Measurements from ENCODE around the gene GIMAP8. TPM values are rescaled to one million over a fixed set of nuclear protein-coding genes. Genes with fewer than 3 reads are reported as not detected.

The GIMAP8 gene
- polyA plus RNA-seq, 1 of the 3 experiments (the other 2 are of a cell fraction): not detected

DNA sequence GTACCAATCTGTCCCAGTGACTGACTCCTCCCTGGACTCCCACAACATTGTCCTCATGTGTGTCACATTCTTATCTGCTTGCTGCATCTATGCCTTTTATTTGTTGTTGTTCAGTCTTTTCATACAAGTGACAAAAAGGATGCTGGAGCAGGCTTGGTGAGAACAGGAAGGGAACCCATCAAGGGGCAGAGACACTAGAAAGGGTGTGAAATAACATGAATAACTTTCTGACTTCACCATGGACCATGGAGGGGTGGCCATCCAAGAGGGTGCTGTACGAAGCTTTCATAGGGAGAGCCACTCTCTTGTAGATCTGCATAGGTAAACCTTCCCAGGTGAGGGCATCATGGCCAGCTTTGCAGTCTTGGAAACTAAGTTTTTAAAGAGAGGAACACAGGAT is 14.5 kb downstream of the GIMAP8 start (continued):
- TF ChIP-seq FOXM1 (IDR thresholded peaks at IDR 0.05; ENCODE audit: low read depth): no peak
- TF ChIP-seq, protein P1, sequence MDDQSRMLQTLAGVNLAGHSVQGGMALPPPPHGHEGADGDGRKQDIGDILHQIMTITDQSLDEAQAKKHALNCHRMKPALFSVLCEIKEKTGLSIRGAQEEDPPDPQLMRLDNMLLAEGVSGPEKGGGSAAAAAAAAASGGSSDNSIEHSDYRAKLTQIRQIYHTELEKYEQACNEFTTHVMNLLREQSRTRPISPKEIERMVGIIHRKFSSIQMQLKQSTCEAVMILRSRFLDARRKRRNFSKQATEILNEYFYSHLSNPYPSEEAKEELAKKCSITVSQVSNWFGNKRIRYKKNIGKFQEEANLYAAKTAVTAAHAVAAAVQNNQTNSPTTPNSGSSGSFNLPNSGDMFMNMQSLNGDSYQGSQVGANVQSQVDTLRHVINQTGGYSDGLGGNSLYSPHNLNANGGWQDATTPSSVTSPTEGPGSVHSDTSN (IDR thresholded peaks at IDR 0.05): no peak
- no peak for TF ChIP-seq NFIC (IDR thresholded peaks at IDR 0.05; ENCODE audit: borderline replicate concordance)
- TF ChIP-seq MXI1 (IDR thresholded peaks at IDR 0.05; ENCODE audit: low read depth, low read length): no peak
- TF ChIP-seq CHD2 (IDR thresholded peaks at IDR 0.05; ENCODE audit: low read length, partially characterized antibody): no peak
- TF ChIP-seq NRF1 (IDR thresholded peaks at IDR 0.05; ENCODE audit: low read depth, low read length): no peak
- TF ChIP-seq MEF2A (IDR thresholded peaks at IDR 0.05; ENCODE audit: borderline replicate concordance, low read depth): no peak

DNA sequence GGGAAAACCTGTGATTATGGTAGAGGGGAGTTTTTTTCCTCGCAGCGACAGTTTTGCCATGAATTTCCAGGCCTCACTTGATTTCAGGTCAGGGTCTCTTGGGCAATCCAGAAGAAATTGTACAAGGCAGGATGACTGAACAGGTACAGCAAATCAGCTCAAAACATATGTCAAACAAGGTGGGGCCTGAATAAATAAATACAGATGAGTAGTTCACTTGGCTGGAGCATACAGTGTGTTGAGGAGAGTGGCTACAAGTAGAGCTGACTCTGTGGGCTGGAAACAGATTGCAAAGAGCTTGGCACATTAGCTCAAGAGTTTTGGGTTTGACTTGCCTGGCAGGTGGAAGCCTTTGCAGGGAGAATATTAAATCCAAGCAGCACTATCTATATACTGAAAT is 15.0 kb downstream of the GIMAP8 start:
- Histone ChIP-seq H3K9me2 (no peaks in the 10 kb centered on the region), H3K79me2 (ENCODE audit: insufficient read depth) (no peaks in the 10 kb centered on the region), H3K36me3 (replicated peaks in 1 of 2; ENCODE audit: control insufficient read depth in 1 of 2, insufficient read depth in 2 of 2, low read length in 1 of 2) (no peaks in the 10 kb centered on the region), H3K4me2 (no peak overlapping the region), H3F3A (replicated peaks; ENCODE audit: insufficient read depth) (no peaks in the 10 kb centered on the region), H3K9ac (no peak overlapping the region), H3K4me3 (ENCODE audit: low read depth in 2 of 2, low read length in 1 of 2) (no peak overlapping the region), H3K4me1 (ENCODE audit: control insufficient read depth in 1 of 2, insufficient read depth in 2 of 2, low read depth in 1 of 2, low read length in 1 of 2) (no peaks in the 10 kb centered on the region), H4K20me1 (ENCODE audit: insufficient read depth) (no peaks in the 10 kb centered on the region), H3K9me3 (0 out of 2 replicates have a peak, but pooled peaks cover 8% of the 10 kb centered on the region), H3K27ac (ENCODE audit: low read depth in 2 of 2, low read length in 1 of 2) (no peak overlapping the region), H2AFZ (ENCODE audit: low read depth) (no peak overlapping the region), H3K27me3 (ENCODE audit: insufficient read depth) (peaks cover 3% of the 10 kb centered on the region; the same call in 1 of the 2 replicates)
- WGBS (ENCODE audit: low lambda C conversion rate): 3% methylated on average over 2 of the region's 2 CpGs
- TF ChIP-seq, protein P1 (IDR thresholded peaks at IDR 0.05): no peak
- TF ChIP-seq, protein P2, sequence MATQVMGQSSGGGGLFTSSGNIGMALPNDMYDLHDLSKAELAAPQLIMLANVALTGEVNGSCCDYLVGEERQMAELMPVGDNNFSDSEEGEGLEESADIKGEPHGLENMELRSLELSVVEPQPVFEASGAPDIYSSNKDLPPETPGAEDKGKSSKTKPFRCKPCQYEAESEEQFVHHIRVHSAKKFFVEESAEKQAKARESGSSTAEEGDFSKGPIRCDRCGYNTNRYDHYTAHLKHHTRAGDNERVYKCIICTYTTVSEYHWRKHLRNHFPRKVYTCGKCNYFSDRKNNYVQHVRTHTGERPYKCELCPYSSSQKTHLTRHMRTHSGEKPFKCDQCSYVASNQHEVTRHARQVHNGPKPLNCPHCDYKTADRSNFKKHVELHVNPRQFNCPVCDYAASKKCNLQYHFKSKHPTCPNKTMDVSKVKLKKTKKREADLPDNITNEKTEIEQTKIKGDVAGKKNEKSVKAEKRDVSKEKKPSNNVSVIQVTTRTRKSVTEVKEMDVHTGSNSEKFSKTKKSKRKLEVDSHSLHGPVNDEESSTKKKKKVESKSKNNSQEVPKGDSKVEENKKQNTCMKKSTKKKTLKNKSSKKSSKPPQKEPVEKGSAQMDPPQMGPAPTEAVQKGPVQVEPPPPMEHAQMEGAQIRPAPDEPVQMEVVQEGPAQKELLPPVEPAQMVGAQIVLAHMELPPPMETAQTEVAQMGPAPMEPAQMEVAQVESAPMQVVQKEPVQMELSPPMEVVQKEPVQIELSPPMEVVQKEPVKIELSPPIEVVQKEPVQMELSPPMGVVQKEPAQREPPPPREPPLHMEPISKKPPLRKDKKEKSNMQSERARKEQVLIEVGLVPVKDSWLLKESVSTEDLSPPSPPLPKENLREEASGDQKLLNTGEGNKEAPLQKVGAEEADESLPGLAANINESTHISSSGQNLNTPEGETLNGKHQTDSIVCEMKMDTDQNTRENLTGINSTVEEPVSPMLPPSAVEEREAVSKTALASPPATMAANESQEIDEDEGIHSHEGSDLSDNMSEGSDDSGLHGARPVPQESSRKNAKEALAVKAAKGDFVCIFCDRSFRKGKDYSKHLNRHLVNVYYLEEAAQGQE (IDR thresholded peaks at IDR 0.05; ENCODE audit: low read depth, low read length): no peak
- TF ChIP-seq FOSL2 (IDR thresholded peaks at IDR 0.05; ENCODE audit: borderline replicate concordance, low read depth) (no peak), YY1 (IDR thresholded peaks at IDR 0.05; ENCODE audit: low read depth) (no peak)
- no peak for DNase-seq
- ChIA-PET CTCF (interaction anchor here (1.0 kb wide), 1 partner anchor 32 kb away, joined by 3 read pairs; no protein-coding TSS in a partner anchor), POLR2A (no interaction called here)
